Trophoblast cell (in vitro differentiated cells and primary cell): ENCODE measurements around the gene TSPAN5.

ENCODE experiments used
- DNase-seq, 2 donors: peaks; one replicate each; pipeline ENCODE4 v3.0.0-alpha.2; 2016
- H2AFZ ChIP-seq: 2 replicates; pipeline ENCODE4 v1.6.1; 2013; ENCODE audit warnings: low read length, moderate library complexity, mild to moderate bottlenecking; ENCODE audit not compliant: insufficient read depth, poor library complexity
- H2AK5ac ChIP-seq: 2 replicates; pipeline ENCODE4 v1.6.1; 2013; ENCODE audit warnings: mild to moderate bottlenecking, low read length
- H2BK120ac ChIP-seq: 2 replicates; pipeline ENCODE4 v1.6.1; 2013; ENCODE audit warnings: low read length, mild to moderate bottlenecking, moderate library complexity; ENCODE audit not compliant: insufficient read depth, poor library complexity
- H2BK12ac ChIP-seq: 2 replicates; pipeline ENCODE4 v1.6.1; 2013; ENCODE audit warnings: mild to moderate bottlenecking, low read length, moderate library complexity
- H2BK5ac ChIP-seq: 2 replicates; pipeline ENCODE4 v1.6.1; 2013; ENCODE audit warnings: low read length, low read depth, moderate library complexity, mild to moderate bottlenecking; ENCODE audit not compliant: poor library complexity
- H3K14ac ChIP-seq: 2 replicates; pipeline ENCODE4 v1.6.1; 2013; ENCODE audit warnings: mild to moderate bottlenecking, low read length
- H3K18ac ChIP-seq: 2 replicates; pipeline ENCODE4 v1.6.1; 2013; ENCODE audit warnings: mild to moderate bottlenecking, low read length
- H3K23ac ChIP-seq: 2 replicates; pipeline ENCODE4 v1.6.1; 2013; ENCODE audit warnings: low read length
- H3K27ac ChIP-seq: 2 replicates; pipeline ENCODE4 v1.5.1; 2013; ENCODE audit warnings: low read depth, mild to moderate bottlenecking, inconsistent platforms, low read length, moderate library complexity
- H3K27me3 ChIP-seq: 2 replicates; pipeline ENCODE4 v1.6.1; 2013; ENCODE audit warnings: inconsistent platforms, mild to moderate bottlenecking, low read length, moderate library complexity; ENCODE audit not compliant: insufficient read depth
- H3K36me3 ChIP-seq, 2 experiments: 1 replicate in 1 of 2; 2 replicates in 1 of 2; pipeline ENCODE4 v1.6.1; 2013; ENCODE audit warnings: low read length in 2 of 2, mild to moderate bottlenecking in 2 of 2, moderate library complexity in 1 of 2; ENCODE audit not compliant: insufficient read depth in 2 of 2, control insufficient read depth in 1 of 2
- H3K4ac ChIP-seq: 2 replicates; pipeline ENCODE4 v1.6.1; 2013; ENCODE audit warnings: low read depth, mild to moderate bottlenecking, low read length, moderate library complexity
- H3K4me1 ChIP-seq, 2 experiments: 1 replicate in 1 of 2; 2 replicates in 1 of 2; pipeline ENCODE4 v1.6.1; 2013; ENCODE audit warnings: low read length in 2 of 2, mild to moderate bottlenecking in 2 of 2, moderate library complexity in 1 of 2; ENCODE audit not compliant: insufficient read depth in 2 of 2, control insufficient read depth in 1 of 2
- H3K4me2 ChIP-seq: 2 replicates; pipeline ENCODE4 v1.6.1; 2013; ENCODE audit warnings: inconsistent platforms, mild to moderate bottlenecking, low read length, moderate library complexity
- H3K4me3 ChIP-seq: 2 replicates; pipeline ENCODE4 v1.5.1; 2013; ENCODE audit warnings: mild to moderate bottlenecking, low read depth, low read length, inconsistent platforms
- H3K79me1 ChIP-seq: one replicate; pipeline ENCODE4 v1.6.1; 2013; ENCODE audit warnings: low read length
- H3K79me2 ChIP-seq: 2 replicates; pipeline ENCODE4 v1.6.1; 2013; ENCODE audit warnings: low read length, mild to moderate bottlenecking; ENCODE audit not compliant: control insufficient read depth, insufficient read depth, poor library complexity
- H3K9ac ChIP-seq: 2 replicates; pipeline ENCODE4 v1.6.1; 2013; ENCODE audit warnings: mild to moderate bottlenecking, low read length
- H3K9me3 ChIP-seq: 2 replicates; pipeline ENCODE4 v1.6.1; 2013; ENCODE audit warnings: low read depth, mild to moderate bottlenecking, control low read depth, inconsistent platforms, low read length; ENCODE audit not compliant: insufficient read depth
- H4K12ac ChIP-seq: 2 replicates; pipeline ENCODE4 v1.6.1; 2013; ENCODE audit warnings: low read depth, mild to moderate bottlenecking, low read length, moderate library complexity
- H4K8ac ChIP-seq: 2 replicates; pipeline ENCODE4 v1.6.1; 2013; ENCODE audit warnings: low read depth, mild to moderate bottlenecking, low read length, moderate library complexity
- H4K91ac ChIP-seq: one replicate; pipeline ENCODE4 v1.6.1; 2013; ENCODE audit warnings: low read depth, mild to moderate bottlenecking, low read length, moderate library complexity
- WGBS: extraction: QIAGEN DNeasy Blood & Tissue Kit; methylation state at CpG from one replicate; pipeline ENCODE4 v1.1.7; 2013; ENCODE audit warnings: missing lambda C conversion rate; ENCODE audit not compliant: insufficient read length, insufficient coverage; ENCODE audit errors: extremely low coverage; 5-methylcytosine and 5-hydroxymethylcytosine counted together

Gene TSPAN5

GRCh38 chr4:98611677-98612317 lies 46.6 kb downstream of the TSPAN5 start:
- H3K79me1 ChIP-seq, result no peaks in the 10 kb centered on the region
- no peaks in the 10 kb centered on the region for H3K4me1 ChIP-seq
- H4K8ac ChIP-seq, result no peak overlapping the region
- no peaks in the 10 kb centered on the region for H3K27me3 ChIP-seq
- no peaks in the 10 kb centered on the region for H3K79me2 ChIP-seq
- no peak overlapping the region for H3K4me2 ChIP-seq
- H2AFZ ChIP-seq, result no peak overlapping the region
- no peak overlapping the region for H2BK5ac ChIP-seq
- no peak overlapping the region for H4K12ac ChIP-seq
- H3K9me3 ChIP-seq, result no peaks in the 10 kb centered on the region
- WGBS, result no CpG with 5 or more reads among the region's 6 CpGs
- H3K9ac ChIP-seq, result no peak overlapping the region
- no peak overlapping the region for H3K23ac ChIP-seq
- no peak for DNase-seq
- no peak overlapping the region for H3K18ac ChIP-seq
- no peak overlapping the region for H3K4ac ChIP-seq
- no peak overlapping the region for H2BK12ac ChIP-seq
- H3K4me3 ChIP-seq, result no peak overlapping the region
- H4K91ac ChIP-seq, result no peak overlapping the region
- H3K27ac ChIP-seq, result no peak overlapping the region
- no peak overlapping the region for H2BK120ac ChIP-seq
- no peak overlapping the region for H2AK5ac ChIP-seq
- no peak overlapping the region for H3K14ac ChIP-seq
- no peaks in the 10 kb centered on the region for H3K36me3 ChIP-seq

GRCh38 chr4:98610926-98611676 lies 47.3 kb downstream of the TSPAN5 start:
- no CpG with 5 or more reads among the region's 6 CpGs for WGBS
- no peak overlapping the region for H3K14ac ChIP-seq
- no peak overlapping the region for H4K91ac ChIP-seq
- H3K27me3 ChIP-seq, result no peaks in the 10 kb centered on the region
- no peaks in the 10 kb centered on the region for H3K79me1 ChIP-seq
- H3K9ac ChIP-seq, result no peak overlapping the region
- H3K27ac ChIP-seq, result no peak overlapping the region
- no peak overlapping the region for H3K18ac ChIP-seq
- no peak overlapping the region for H3K4me3 ChIP-seq
- H2BK12ac ChIP-seq, result no peak overlapping the region
- no peak overlapping the region for H3K4me2 ChIP-seq
- H2BK120ac ChIP-seq, result no peak overlapping the region
- H3K23ac ChIP-seq, result no peak overlapping the region
- no peaks in the 10 kb centered on the region for H3K4me1 ChIP-seq
- no peak overlapping the region for H2AK5ac ChIP-seq
- no peaks in the 10 kb centered on the region for H3K9me3 ChIP-seq
- no peak overlapping the region for H4K12ac ChIP-seq
- H3K4ac ChIP-seq, result no peak overlapping the region
- no peak overlapping the region for H2BK5ac ChIP-seq
- H3K36me3 ChIP-seq, result no peaks in the 10 kb centered on the region
- DNase-seq, result no peak
- H4K8ac ChIP-seq, result no peak overlapping the region
- no peak overlapping the region for H2AFZ ChIP-seq
- H3K79me2 ChIP-seq, result no peaks in the 10 kb centered on the region

GRCh38 chr4:98610431-98610830 lies 48.0 kb downstream of the TSPAN5 start:
- Histone ChIP-seq H4K12ac (no peak overlapping the region), H3K36me3 (no peaks in the 10 kb centered on the region), H3K27me3 (no peaks in the 10 kb centered on the region), H3K9ac (no peak overlapping the region), H3K79me2 (no peaks in the 10 kb centered on the region), H3K23ac (no peak overlapping the region), H3K18ac (no peak overlapping the region), H4K8ac (no peak overlapping the region), H3K4me3 (no peak overlapping the region), H3K14ac (no peak overlapping the region), H3K4me2 (no peak overlapping the region), H3K79me1 (no peaks in the 10 kb centered on the region), H2BK120ac (no peak overlapping the region), H2AK5ac (no peak overlapping the region), H3K4me1 (no peaks in the 10 kb centered on the region), H2BK5ac (no peak overlapping the region), H3K9me3 (no peaks in the 10 kb centered on the region), H2AFZ (no peak overlapping the region), H3K27ac (no peak overlapping the region), H3K4ac (no peak overlapping the region), H2BK12ac (no peak overlapping the region), H4K91ac (no peak overlapping the region)
- no peak for DNase-seq
- no CpG with 5 or more reads among the region's 6 CpGs for WGBS

- no peak overlapping the region for H3K4me3 ChIP-seq
- H4K91ac ChIP-seq, result no peak overlapping the region
- H3K14ac ChIP-seq, result no peak overlapping the region
- no peaks in the 10 kb centered on the region for H3K36me3 ChIP-seq
- no peak overlapping the region for H3K18ac ChIP-seq
- H2AFZ ChIP-seq, result no peak overlapping the region
- no peak overlapping the region for H3K9ac ChIP-seq
- H3K23ac ChIP-seq, result no peak overlapping the region
- no CpG with 5 or more reads among the region's 5 CpGs for WGBS
- no peak overlapping the region for H3K27ac ChIP-seq
- no peak overlapping the region for H4K8ac ChIP-seq
- no peak overlapping the region for H2BK120ac ChIP-seq
- H3K4ac ChIP-seq, result no peak overlapping the region
- H3K4me2 ChIP-seq, result no peak overlapping the region
- H3K79me1 ChIP-seq, result no peaks in the 10 kb centered on the region
- no peak overlapping the region for H2BK12ac ChIP-seq
- H2AK5ac ChIP-seq, result no peak overlapping the region
- H2BK5ac ChIP-seq, result no peak overlapping the region
- no peaks in the 10 kb centered on the region for H3K27me3 ChIP-seq
- no peak for DNase-seq
- no peak overlapping the region for H4K12ac ChIP-seq
- H3K9me3 ChIP-seq, result no peaks in the 10 kb centered on the region
- H3K4me1 ChIP-seq, result no peaks in the 10 kb centered on the region
- H3K79me2 ChIP-seq, result no peaks in the 10 kb centered on the region
These were observed 48.5 kb downstream of the TSPAN5 start for GRCh38 chr4:98609934-98610333.
